CD4-positive, alpha-beta T cell treated with Interleukin-4 for 4 hours (primary cell): ENCODE measurements around the gene SRBD1.
"Not testable (repeated sequence)": the region's sequence is repeated elsewhere in the genome, so short reads cannot be mapped to it uniquely, and the experiment has no call there.

Source experiments
- DNase-seq: peaks from one replicate; pipeline ENCODE4 v3.0.0-alpha.2; 2020

Gene SRBD1

GRCh38 chr2:45457211-45457945 is 153.7 kb downstream of the SRBD1 start:
- DNase-seq: no peak

DNA sequence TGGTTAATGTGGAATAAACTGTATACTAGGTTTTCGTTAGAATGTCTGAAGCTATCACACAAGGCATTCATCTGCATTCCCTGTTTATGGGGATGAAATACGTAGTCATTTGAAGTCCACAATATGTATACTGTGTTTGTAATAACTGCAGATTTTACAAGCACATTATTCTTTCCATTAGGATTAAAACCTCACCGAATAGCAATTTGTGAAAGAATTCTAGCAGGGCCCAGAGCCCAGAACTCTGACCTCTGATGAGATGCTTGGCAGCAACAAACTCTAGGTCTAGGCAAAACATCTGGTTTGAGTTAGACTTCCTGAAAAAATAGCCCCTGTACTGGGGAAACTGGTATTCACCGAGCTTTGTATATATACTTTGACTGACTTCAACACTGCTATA is 158.2 kb downstream of the SRBD1 start:
- no peak for DNase-seq

DNA sequence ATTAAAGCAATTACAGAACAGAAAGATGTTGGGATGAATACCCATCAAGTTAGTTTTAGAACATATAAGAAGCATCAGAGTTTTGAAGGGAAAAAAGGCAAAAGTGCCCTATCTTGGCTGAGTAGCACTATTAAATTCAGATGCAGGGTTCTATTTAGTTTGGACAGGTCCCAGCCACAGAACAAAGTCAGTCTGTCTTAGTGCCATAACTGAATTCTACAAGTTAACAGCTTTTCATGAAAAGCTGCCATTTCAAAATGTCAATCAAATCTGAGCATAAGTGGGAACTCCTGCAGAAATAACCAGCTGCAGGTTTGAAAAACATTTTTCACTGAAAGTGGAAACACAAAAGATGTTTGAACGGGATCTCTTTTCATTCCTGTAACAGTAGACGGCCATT is 160.4 kb downstream of the SRBD1 start:
- no peak for DNase-seq

GRCh38 chr2:45448217-45448616 is 162.8 kb downstream of the SRBD1 start:
- no peak for DNase-seq

DNA sequence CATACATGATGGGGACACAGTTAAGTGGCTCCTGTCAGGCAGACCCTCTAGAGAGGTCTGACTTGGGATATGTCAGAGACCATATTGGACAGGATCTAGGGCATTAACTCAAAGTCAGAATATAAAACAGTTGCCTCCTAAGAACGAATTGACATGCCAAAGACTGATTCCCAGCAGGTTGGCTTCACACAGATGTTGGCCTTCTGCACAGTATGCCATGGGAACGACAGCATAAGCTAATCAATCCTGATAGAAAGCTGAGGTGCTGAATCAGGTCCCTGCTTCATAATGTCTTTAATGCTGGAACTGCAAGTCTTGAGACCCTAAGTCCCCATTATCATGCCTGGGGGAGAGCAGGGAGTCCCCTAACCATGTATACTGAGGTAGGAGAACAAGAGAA is 165.1 kb downstream of the SRBD1 start:
- DNase-seq: no peak

GRCh38 chr2:45445037-45445436 is 166.0 kb downstream of the SRBD1 start:
- no peak for DNase-seq

DNA sequence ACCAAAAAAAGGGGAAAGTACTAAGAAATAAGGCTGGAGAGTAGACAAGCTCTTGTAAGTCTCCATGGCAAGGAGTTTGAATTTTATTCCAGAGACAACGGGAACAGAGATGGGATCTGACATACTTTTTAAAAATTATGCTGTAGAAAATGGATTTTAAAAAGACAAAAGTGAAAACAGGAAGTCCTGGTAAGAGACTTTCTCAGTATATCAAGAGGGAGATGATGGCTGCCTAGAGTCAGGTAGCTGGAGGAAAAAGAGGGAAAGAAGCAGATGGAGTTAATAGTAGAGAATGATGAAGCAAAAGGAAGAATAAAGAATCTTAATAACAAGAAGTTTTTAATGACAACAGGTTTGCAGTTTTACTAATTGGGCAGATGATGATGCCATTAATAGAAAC is 168.1 kb downstream of the SRBD1 start:
- no peak for DNase-seq

DNA sequence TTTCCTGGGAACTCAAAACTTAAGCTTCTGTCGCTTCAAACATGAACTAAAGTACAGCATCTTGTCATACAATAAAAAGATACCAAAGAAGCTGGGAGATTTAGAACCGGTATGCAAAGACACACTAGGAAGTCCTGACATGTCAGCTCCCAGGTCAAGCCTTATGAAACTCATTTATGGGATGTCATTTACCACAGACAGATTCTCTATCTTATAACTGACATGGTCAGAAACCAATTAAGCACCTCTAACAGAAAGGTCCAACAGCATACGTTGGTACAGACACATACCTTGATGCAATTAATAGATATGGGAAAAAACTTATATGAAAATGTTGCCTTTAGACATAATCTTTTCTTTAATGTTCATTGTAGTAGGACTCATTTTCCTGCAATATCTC is 169.0 kb downstream of the SRBD1 start:
- DNase-seq: no peak

GRCh38 chr2:45441571-45441970 is 169.5 kb downstream of the SRBD1 start:
- DNase-seq: no peak

- no peak for DNase-seq
Measured at GRCh38 chr2:45439788-45440773, 171.0 kb downstream of the SRBD1 start.

DNA sequence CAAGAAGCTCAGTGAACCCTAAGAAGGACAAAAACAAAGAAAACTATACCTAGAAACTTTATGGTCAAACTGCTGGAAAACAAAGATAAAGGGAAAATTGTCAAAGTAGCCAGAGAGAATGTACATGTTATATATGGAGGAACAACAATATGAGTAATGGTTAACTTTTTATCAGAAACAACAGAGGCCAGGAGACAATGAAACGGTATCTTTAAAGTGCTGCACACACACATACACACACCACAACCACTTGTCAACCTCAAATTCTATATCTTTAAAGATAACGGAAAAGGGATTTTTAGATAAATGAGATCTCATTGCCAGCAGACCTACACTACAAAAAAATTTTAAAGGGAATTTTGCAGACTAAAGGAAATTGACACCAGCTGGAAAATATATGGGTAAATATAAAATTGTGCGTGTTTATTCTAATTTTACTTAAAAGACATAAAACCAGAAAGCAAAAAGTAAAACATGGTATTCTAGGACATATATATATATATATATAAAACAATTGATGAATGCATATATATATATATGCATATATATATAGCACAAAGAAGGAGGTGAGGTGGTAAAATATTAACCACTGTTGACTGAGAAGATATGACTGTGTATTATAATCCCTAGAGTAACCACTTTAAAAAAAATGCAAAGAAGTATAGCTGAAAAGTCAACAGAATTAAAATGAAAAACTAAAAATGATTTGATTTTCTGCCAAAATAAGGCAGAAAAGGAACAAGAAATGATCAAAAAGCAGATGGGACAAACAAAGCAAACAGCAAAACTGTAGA is 172.0 kb downstream of the SRBD1 start:
- no peak for DNase-seq

- DNase-seq: no peak
Measured at GRCh38 chr2:45436456-45436855, 174.6 kb downstream of the SRBD1 start.

DNA sequence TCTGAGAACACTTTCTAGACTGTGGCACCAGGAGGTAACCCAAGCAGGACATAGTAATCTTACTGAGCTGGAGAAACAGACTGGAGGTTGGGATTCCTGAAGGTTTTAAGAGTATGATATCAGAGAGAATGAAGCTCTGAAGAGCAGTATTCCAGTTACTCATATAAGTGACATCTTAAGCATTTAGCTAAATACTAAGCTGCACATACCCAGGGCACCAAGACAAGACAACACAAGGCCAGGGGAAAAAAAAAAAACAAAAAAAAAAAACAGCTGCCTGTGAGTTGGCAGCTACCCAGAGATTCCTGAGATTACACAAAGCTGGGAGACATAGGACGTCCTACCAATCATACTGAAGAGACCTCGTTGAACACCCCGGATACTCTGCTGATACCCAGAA is 175.8 kb downstream of the SRBD1 start:
- no peak for DNase-seq

DNA sequence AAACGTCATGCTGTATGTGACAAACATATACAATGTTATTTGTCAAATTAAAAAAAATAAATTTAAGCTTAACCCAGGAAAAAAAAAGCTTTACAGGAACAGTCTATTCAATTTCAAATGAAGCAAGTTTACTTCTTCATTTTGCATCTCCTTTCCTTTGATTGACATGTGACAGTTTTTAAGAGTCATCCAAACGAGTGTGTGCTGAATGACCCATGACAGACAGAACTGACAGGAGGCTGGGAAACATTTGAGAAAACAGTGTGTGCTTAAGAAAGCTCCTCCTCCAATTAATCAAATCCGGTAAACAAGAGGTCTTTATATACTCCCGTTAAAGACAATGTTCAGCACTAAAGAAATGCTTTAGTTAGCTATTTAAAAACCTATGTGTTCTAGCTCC is 177.7 kb downstream of the SRBD1 start:
- no peak for DNase-seq

- DNase-seq: no peak
Measured at GRCh38 chr2:45432406-45432805, 178.7 kb downstream of the SRBD1 start.

- not testable (repeated sequence) for DNase-seq
Measured at GRCh38 chr2:45426025-45426424, 185.0 kb downstream of the SRBD1 start.

DNA sequence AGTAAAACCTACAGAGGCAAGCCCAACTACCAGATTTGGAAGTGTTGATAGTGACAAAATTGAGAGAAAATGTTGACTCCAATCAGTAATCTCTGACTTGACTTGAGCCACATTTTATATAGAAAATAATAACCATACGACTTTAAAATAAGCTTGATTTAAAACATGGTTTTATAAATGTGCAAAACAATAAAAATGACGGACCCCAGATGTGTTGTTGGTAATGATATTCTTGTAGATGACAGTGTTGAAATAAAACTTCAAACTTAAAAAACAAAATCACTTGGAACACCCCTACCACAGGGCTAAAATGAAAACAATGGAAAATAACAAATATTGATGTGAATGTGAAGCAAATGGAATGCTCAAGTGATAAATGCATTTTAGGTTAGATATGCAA is 188.1 kb downstream of the SRBD1 start:
- no peak for DNase-seq

DNA sequence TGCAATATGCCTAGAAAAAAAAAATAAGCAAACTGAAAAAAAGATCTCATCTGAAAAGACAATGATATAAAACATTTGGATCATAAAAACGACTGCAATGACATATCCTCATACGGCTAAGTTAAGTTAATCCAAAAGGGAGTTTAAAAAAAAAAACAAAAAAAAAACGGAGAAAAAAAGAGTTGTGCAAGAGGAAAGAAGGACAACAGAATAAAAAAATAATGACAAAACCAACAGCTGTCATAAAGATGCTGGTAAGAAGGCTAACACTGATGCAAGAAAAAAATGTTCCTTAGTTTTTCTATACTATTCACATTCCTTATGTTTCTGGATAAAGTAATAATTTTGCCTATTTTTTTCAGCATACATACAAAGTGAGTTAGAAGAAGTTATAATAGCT is 192.5 kb downstream of the SRBD1 start:
- DNase-seq: no peak

DNA sequence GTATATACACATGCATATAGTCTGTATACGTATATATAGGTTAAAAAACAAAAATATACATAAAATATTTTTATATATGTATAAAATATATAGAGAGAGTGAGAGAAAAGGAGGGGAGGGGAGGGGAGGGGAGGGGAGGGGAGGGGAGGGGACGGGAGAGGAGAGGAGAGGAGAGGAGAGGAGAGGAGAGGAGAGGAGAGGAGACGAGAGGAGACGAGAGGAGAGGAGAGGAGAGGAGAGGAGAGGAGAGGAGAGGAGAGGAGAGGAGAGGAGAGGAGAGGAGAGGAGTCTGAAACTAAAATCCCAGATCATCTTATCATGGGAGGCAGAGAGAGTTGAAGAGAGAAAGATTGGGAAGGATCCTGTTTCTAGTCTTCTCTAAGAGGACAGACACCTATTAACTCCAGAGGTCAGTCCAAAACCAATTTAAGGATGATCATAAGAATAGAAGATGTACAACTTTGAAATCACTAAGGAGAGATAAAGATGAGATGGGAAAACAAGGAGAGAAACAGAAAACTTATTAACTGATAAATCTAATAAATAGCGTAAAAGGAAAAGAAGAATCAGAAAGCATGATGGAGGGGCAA is 195.4 kb downstream of the SRBD1 start:
- no peak for DNase-seq

GRCh38 chr2:45412754-45413379 is 198.2 kb downstream of the SRBD1 start:
- DNase-seq: no peak

- DNase-seq: no peak
Measured at GRCh38 chr2:45409677-45410076, 201.4 kb downstream of the SRBD1 start.

- no peak for DNase-seq
Measured at GRCh38 chr2:45406621-45407020, 204.4 kb downstream of the SRBD1 start.
